Muscle layer of duodenum (tissue), 2 donors: ENCODE measurements around the gene MOGAT1.
"Not testable (repeated sequence)": the region's sequence is repeated elsewhere in the genome, so short reads cannot be mapped to it uniquely, and the experiment has no call there.

Source experiments
- H3K27ac ChIP-seq: one replicate; pipeline ENCODE4 v1.7.0; 2013; ENCODE audit warnings: mild to moderate bottlenecking, low read length
- H3K27me3 ChIP-seq: one replicate; pipeline ENCODE4 v1.7.0; 2013; ENCODE audit warnings: low read depth, mild to moderate bottlenecking, control low read depth, low read length
- H3K36me3 ChIP-seq, 2 donors: one replicate each; pipeline ENCODE4 v1.7.0; 2013; ENCODE audit warnings: low read length in 2 of 2, control low read depth in 1 of 2, mild to moderate bottlenecking in 1 of 2; ENCODE audit not compliant: insufficient read depth in 2 of 2, control insufficient read depth in 1 of 2
- H3K4me1 ChIP-seq, 2 donors: one replicate each; pipeline ENCODE4 v1.7.0; 2013; ENCODE audit warnings: low read length in 2 of 2, mild to moderate bottlenecking in 2 of 2, control low read depth in 1 of 2, moderate library complexity in 1 of 2; ENCODE audit not compliant: insufficient read depth in 2 of 2, control insufficient read depth in 1 of 2
- H3K4me3 ChIP-seq, 2 donors: one replicate each; pipeline ENCODE4 v1.7.0; 2013; ENCODE audit warnings: low read length in 2 of 2, low read depth in 1 of 2, mild to moderate bottlenecking in 1 of 2
- H3K9me3 ChIP-seq, 2 donors: one replicate each; pipeline ENCODE4 v1.7.0; 2013; ENCODE audit warnings: low read length in 2 of 2, control low read depth in 1 of 2, mild to moderate bottlenecking in 1 of 2; ENCODE audit not compliant: control insufficient read depth in 1 of 2
- donor health status: healthy.

The MOGAT1 gene

DNA sequence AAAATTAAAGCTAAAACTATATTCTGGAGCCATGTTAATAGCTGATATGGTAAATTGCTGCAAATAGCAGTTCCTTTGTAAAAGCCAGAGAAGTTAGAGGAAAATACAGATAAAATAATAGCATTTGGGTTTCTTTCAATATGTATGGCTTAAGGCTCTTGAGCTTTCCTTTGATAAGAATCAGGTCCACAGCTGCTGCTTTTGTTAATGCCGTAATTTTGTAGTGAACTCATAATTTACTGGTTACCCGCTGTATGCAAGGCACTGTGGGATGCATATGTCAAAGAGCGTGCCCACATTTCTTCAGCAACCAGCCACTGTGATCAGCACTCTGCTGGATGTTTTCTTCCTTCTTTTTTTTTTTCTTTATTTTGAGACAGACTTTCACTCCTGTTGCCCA lies 79.1 kb downstream of the MOGAT1 start:
- Histone ChIP-seq H3K4me3 (no peak overlapping the region), H3K36me3 (no peaks in the 10 kb centered on the region), H3K9me3 (no peaks in the 10 kb centered on the region), H3K27ac (no peak overlapping the region), H3K27me3 (no peaks in the 10 kb centered on the region), H3K4me1 (peaks cover 0 to 3% of the 10 kb centered on the region in 2 donors)

DNA sequence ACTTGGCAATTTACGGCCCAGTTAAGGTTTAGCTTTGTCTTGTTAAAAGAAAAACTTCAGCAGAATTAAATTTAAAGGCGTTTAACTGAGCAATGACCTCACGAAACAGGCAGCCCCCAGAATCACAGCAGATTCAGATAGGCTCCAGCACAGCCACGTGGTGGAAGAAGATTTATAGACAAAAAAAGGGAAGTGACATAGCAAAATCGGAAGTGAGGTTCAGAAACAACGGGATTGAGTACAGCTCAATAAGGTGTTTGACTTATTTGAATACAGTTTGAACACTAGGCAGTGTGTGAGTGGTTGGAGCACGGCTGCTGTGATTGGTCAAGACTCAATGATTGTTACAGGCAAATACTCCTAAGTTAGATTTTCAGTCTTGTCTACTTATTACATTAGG lies 79.8 kb downstream of the MOGAT1 start:
- no peaks in the 10 kb centered on the region for H3K9me3 ChIP-seq
- H3K27me3 ChIP-seq = no peaks in the 10 kb centered on the region
- H3K36me3 ChIP-seq = no peaks in the 10 kb centered on the region
- no peak overlapping the region for H3K27ac ChIP-seq
- peaks cover 0 to 3% of the 10 kb centered on the region in 2 donors for H3K4me1 ChIP-seq
- no peak overlapping the region for H3K4me3 ChIP-seq

DNA sequence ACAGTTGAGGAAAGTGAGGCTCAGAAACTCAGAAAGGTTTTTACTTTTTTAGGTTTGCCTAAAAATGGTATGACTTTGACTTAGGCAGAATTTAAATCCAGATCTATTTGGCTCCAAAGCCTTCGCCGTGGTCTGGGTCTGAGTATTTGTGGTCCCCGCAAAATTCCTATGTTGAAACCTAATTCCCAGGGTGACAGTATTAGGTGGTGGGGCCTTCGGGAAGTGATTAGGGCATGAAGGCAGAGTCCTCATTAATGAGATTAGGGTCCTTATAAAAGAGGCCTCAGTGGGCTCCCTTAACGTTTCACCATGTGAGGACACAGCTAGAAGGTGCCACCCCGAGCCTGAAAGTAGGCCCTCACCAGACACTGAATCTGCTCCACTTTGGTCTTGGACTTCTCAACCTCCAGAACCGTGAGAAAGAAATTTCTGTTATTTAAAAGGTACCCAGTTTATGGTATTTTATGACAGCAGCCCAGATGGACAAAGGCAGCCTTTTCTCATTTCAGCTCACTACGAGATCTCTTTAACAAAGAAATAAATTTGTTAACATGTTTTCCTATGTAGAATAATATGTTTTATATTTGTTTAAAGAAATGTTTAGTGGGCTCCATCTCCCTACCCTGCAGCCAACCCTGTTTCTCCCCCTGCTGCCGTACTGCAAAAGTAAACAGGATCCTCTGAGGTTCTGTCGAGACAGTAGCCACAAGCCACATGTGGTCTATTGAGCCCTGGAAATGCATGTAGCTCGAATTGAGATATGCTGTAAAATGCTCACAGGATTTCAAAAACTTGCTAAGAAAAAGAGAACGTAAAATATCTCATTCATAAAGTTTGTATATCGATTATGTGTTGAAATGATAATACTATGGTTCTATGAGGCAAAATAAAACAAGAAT lies 80.6 kb downstream of the MOGAT1 start:
- H3K36me3 ChIP-seq = no peaks in the 10 kb centered on the region
- peaks cover 0 to 3% of the 10 kb centered on the region in 2 donors for H3K4me1 ChIP-seq
- no peaks in the 10 kb centered on the region for H3K9me3 ChIP-seq
- H3K4me3 ChIP-seq = no peak overlapping the region
- H3K27ac ChIP-seq = no peak overlapping the region
- no peaks in the 10 kb centered on the region for H3K27me3 ChIP-seq

DNA sequence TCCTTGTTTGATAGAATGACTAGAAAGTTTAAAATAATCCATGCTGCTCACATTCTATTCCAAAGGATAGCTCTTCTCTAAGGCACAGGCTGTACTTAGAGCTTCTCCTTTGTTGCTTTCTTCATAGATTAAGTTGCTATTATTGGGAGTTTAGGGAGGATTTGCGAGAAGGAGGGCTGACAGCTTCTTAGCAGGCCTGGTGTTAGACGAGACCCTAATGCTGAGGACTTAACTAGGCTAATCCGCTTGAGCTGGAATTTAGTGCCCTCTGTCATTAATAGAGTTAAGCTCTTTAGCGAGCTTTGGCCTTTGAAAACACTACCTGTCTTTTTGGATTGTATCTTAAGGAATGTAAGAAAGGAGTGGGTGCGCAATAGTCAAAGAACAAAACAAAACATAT lies 81.3 kb downstream of the MOGAT1 start:
- Histone ChIP-seq H3K4me3 (no peak overlapping the region), H3K27ac (no peak overlapping the region), H3K9me3 (no peaks in the 10 kb centered on the region), H3K36me3 (no peaks in the 10 kb centered on the region), H3K4me1 (peaks cover 0 to 3% of the 10 kb centered on the region in 2 donors), H3K27me3 (no peaks in the 10 kb centered on the region)

DNA sequence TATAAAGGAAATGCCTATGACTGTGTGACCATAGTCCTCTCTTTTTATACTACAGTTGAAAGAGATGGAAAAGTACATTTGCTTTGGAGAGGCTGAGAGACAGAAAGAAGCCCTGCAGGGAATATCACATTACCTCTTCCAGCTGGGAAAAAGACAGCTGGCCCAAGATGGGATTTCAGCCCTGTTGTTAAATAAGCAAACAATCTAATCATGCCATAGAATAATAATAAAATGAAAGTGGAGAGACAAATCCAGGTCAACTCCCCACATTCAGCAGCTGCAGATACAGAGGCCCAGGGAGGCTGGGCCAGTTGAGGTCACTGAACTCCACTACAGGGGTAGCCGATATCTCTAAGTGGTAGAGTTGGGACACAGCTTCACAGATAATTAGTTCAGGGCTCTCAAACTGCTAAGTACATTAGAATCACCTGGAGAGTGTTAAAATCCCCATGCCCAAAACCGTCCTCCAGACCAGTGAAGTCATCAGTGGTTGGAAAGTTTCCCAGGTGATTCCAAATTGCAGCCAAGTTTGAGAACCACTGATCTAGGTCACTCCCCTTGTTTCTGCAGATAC lies 81.9 kb downstream of the MOGAT1 start:
- Histone ChIP-seq H3K27me3 (no peaks in the 10 kb centered on the region), H3K36me3 (no peaks in the 10 kb centered on the region), H3K4me1 (peaks cover 0 to 3% of the 10 kb centered on the region in 2 donors), H3K27ac (no peak overlapping the region), H3K9me3 (no peaks in the 10 kb centered on the region), H3K4me3 (no peak overlapping the region)

DNA sequence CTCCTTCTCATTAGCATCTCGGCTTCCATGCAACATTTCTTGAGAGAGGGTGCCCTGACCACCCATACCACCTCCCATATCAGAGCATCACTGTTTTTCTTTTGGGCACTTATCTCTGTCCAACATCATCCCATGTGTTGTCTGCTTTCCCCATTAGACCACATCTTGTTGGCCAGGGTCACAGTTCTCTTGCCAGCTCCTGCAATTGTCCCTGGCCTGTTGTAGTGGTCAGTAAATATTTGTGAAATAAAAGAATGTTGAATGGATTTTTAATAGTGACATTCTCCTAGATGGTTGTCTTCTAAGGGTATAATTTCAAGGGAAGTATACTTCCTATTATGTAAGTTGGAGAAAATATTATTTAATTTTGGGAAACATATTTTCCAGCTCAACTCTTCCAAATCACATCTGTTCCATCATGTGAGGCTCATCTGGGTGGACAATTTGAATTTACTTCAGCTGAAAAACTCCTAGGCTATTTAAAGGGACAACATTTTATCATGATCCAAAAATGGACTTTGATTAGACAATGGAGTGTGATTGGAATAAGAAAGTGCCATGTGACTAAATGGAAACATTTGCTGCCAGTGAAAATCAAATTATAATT lies 83.0 kb downstream of the MOGAT1 start:
- Histone ChIP-seq H3K36me3 (no peaks in the 10 kb centered on the region), H3K27me3 (no peaks in the 10 kb centered on the region), H3K4me1 (peaks cover 0 to 3% of the 10 kb centered on the region in 2 donors), H3K27ac (no peak overlapping the region), H3K4me3 (no peak overlapping the region), H3K9me3 (no peaks in the 10 kb centered on the region)

DNA sequence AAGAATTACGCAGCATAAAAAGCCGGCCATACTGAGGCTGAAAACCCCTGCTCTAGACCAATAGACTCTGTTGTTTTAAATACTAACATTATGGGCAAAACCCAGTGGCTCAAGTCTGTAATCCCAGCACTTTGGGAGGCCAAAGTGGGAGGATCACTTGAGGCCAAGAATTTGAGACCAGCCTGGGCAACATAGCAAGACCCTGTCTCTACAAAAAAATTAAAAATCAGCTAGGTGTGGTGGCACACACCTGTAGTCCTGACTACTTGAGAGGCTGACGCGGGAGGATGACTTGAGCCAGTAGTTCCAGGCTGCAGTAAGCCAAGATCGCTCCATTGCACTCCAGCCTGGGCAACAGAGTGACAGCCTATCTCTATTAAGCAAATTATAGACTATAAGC lies 84.1 kb downstream of the MOGAT1 start:
- not testable (repeated sequence) for H3K4me1 ChIP-seq, H3K27ac ChIP-seq, H3K4me3 ChIP-seq, H3K27me3 ChIP-seq, H3K9me3 ChIP-seq, H3K36me3 ChIP-seq

DNA sequence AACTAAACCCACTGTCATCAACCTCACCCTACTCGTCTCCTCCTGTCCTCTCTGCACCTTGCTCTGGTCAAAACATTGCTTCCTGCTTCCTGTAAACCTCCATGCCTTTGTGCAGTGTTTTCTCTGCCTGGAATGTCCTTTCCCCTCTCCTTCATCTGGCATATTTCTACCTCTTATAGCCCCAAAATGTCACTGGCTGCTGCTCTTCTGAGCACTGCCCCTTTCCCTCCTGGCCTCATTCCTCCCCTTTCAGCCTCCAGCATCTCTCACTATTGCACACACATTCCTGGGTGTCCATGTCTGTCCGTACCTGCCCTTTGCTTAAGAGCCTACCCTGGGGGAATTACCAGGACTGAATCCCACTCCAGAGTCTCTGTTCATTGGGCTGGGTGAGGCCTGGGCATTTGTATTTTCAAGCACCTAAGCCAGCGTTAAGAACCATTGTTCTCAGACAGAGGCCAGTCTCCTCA lies 84.9 kb downstream of the MOGAT1 start:
- H3K27me3 ChIP-seq = no peaks in the 10 kb centered on the region
- H3K27ac ChIP-seq = no peak overlapping the region
- no peaks in the 10 kb centered on the region for H3K9me3 ChIP-seq
- peaks cover 0 to 3% of the 10 kb centered on the region in 2 donors for H3K4me1 ChIP-seq
- H3K36me3 ChIP-seq = no peaks in the 10 kb centered on the region
- no peak overlapping the region for H3K4me3 ChIP-seq

DNA sequence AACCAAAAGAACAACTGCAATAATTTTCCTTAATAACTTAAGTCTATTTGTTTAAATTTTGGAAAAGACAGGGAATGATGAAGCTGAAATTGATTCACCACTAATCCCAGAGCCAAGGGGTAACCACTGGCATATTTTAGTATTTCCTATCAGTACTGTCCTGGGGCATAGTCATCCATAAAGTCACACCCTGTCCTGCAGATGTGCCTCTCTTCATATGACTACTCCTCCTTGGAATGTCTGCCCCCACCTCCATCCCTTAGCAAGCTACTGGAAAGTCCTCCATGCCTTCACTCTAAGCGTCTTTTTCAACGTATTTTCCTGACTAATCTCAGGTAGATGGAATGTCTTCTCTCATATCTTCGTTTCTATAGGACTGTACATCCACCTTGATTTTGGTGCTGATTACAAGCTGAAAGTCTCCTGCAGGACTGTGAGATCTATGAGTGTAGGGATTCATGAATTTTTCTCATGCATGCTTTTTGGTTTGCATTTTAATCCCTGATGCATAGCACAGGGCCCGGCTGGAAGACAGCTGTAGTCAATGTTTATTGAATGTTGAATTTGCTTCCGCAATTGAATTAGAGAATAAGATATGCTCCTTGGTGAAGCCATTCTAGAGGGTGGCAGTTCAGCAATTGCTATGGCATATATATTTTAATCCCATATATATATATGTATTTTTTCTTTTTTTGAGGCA lies 85.6 kb downstream of the MOGAT1 start:
- Histone ChIP-seq H3K4me3 (no peak overlapping the region), H3K9me3 (no peaks in the 10 kb centered on the region), H3K36me3 (no peaks in the 10 kb centered on the region), H3K27me3 (no peaks in the 10 kb centered on the region), H3K4me1 (peaks cover 0 to 3% of the 10 kb centered on the region in 2 donors), H3K27ac (no peak overlapping the region)
